NCI-H187 treated with DMSO at 0.1 percent for 48 hours (cell line): ENCODE results near the gene EPOP.

Experiments used
- DNase-seq: peaks from one replicate; lab custom pipeline; 2025; lab: John Stamatoyannopoulos, UW

Gene EPOP

GRCh38 chr17:38674014-38674748, 576 bp downstream of the EPOP start:
- DNase-seq, result no peak

GRCh38 chr17:38673707-38674013, 1.1 kb downstream of the EPOP start:
- DNase-seq, result no peak

GRCh38 chr17:38672788-38673706, 1.7 kb downstream of the EPOP start:
- no peak for DNase-seq

- DNase-seq, result no peak
These were observed 2.6 kb downstream of the EPOP start for GRCh38 chr17:38671939-38672720.

GRCh38 chr17:38669520-38669919, 5.2 kb downstream of the EPOP start:
- no peak for DNase-seq

- DNase-seq, result no peak
These were observed 7.0 kb downstream of the EPOP start for GRCh38 chr17:38667787-38668122.

GRCh38 chr17:38667099-38667786, 7.5 kb downstream of the EPOP start:
- peak; percentile 22 for DNase-seq

- no peak for DNase-seq
These were observed 10.7 kb downstream of the EPOP start for GRCh38 chr17:38663964-38664644.

GRCh38 chr17:38663125-38663751, 11.5 kb downstream of the EPOP start:
- DNase-seq, result peak; percentile 6

GRCh38 chr17:38660097-38661025, 14.4 kb downstream of the EPOP start:
- peak; percentile 12 for DNase-seq

- no peak for DNase-seq
These were observed 15.3 kb downstream of the EPOP start for GRCh38 chr17:38659415-38659814.

GRCh38 chr17:38658741-38659345, 15.9 kb downstream of the EPOP start:
- no peak for DNase-seq

GRCh38 chr17:38657824-38658740, 16.7 kb downstream of the EPOP start:
- DNase-seq, result no peak

GRCh38 chr17:38656959-38657823, 17.6 kb downstream of the EPOP start:
- no peak for DNase-seq

- DNase-seq, result no peak
These were observed 20.1 kb downstream of the EPOP start for GRCh38 chr17:38654411-38655398.

- DNase-seq, result no peak
These were observed 21.1 kb downstream of the EPOP start for GRCh38 chr17:38653679-38654078.
